Stimulated activated CD8-positive, alpha-beta memory T cell treated with anti-CD3 and anti-CD28 coated beads, Interleukin-7, amount 100 ng/mL, for 48 hours (primary cell): ENCODE results near the gene BANP.
A peak's percentile ranks its signal among the peaks of the same experiment; 100 is the strongest.
"Not testable (repeated sequence)": the region's sequence is repeated elsewhere in the genome, so short reads cannot be mapped to it uniquely, and the experiment has no call there.

Source experiments
- DNase-seq, 2 donors: peaks; one replicate each; pipeline ENCODE4 v3.0.0-alpha.2; 2020; ENCODE audit warnings: low read depth in 1 of 2; ENCODE audit errors: extremely low read depth in 1 of 2

BANP gene

DNA sequence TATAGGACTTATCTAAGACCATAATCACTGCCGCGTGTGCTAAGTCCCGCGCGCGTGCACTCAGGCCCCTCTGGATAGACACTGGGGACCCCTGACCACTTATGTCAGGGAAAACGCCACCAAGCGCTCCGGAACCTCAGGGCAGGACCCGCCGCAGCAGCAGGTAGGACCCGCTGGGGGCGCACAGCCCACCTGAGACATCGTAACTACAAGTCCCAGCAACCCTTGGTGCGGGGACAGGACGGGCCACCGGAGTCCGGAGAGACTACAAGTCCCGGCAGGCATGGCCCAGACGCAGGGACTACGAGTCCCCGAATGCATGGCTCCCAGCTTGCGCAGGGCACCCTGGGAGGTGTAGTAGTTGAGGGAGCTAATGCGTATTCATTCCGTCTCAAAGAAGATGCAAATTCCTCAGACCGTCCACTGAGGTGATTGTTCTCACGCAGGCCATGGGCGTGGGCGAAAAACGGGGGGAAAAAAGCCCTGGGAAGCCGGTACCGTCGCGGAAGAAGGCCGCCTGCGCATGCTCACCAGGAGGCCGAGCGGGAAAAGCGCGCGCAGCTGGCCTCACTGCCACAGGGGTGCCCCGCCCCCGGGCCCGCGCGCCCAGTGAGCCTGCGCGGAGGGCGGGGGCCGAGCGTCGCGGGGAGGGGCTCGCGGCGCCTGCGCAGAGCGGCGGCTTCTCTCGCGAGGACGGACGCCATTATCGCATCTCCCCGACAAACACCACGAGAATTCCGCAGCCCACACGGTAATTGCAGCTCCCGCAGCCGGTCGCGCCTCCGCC is at the start of gene BANP:
BANP (plus strand) TSS at position 670 of the 787 bp plus-strand sequence. CDS start 23,682 bp downstream, outside the sequence.
- peak; percentile 93 to 99 for DNase-seq

DNA sequence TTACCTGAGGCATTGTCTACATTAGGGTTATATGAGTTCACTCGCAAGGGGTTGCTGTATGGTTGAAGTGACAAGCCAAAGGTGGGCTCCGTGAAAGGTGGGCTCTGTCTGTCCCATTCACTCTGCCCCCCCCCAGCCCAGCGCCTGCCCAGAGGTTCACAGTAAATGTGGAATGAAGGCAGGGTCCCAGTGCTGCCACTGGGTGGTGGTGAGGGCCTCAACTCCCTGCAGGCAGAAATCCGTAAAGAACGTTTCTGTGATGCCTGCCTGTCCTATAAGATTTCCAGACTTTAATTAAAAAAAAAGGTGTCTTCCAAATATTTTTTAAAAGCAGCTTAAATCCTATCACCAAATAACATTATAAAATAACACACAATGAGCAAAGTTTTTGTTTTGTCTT is 46.3 kb upstream of the BANP start:
- not testable (repeated sequence) for DNase-seq

DNA sequence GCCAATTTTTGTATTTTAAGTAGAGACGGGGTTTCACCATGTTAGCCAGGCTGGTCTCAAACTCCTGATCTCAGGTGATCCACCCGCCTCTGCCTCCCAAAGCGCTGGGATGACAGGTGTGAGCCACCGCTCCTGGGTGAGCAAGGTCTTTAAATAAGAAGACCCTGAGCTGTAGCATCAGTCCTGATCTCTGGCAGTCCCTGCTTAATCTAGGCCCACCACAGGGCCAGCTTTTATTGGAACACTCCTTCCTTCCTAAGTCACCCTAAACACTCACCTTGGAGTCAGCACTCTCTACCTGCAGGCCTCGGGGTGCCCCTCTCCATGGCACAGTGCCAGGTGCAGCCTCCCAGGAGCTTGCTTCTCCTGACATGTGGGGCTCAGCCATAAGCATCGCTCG is 45.7 kb upstream of the BANP start:
- DNase-seq = not testable (repeated sequence)

- not testable (repeated sequence) for DNase-seq
These were observed 43.1 kb upstream of the BANP start for GRCh38 chr16:87908101-87908500.

DNA sequence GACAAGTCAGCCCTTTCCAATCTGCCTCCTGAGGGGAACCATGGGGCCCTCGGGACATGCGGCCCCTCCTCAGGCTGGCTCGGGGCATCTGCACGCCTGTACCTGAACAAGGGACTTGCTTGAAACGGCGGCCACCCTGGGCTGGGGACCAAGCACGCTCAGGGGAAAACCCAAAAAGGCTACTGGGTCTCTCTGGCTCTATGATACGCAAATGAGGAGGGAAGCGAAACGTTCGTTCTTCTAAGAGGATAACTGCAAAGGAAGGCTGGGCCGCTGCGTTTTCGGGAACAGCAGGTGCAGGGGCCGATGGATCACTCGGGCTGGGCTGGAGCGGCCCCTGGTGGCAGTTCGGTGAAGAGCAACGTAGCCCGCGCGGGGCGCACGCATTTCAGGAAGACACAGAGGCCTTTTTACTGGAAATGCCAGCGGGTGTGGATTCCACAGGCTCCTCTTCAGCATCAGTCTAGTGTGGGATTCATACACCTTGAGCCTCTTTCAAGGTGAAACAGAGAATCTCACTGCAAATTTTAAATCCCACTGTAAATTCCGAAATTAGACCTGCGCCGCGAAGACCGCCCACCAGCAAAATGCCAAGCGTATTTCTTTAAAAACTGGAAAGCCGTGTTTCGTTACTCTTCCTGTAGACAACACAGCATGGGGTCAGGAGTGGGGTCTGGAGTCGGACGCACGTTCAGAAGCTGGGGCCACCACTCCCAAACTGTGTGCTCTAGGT is 41.9 kb upstream of the BANP start:
- peak; percentile 73 to 74 for DNase-seq

GRCh38 chr16:87911106-87911763 is 40.0 kb upstream of the BANP start:
- not testable (repeated sequence) for DNase-seq

GRCh38 chr16:87912691-87913090 is 38.5 kb upstream of the BANP start:
- not testable (repeated sequence) for DNase-seq

DNA sequence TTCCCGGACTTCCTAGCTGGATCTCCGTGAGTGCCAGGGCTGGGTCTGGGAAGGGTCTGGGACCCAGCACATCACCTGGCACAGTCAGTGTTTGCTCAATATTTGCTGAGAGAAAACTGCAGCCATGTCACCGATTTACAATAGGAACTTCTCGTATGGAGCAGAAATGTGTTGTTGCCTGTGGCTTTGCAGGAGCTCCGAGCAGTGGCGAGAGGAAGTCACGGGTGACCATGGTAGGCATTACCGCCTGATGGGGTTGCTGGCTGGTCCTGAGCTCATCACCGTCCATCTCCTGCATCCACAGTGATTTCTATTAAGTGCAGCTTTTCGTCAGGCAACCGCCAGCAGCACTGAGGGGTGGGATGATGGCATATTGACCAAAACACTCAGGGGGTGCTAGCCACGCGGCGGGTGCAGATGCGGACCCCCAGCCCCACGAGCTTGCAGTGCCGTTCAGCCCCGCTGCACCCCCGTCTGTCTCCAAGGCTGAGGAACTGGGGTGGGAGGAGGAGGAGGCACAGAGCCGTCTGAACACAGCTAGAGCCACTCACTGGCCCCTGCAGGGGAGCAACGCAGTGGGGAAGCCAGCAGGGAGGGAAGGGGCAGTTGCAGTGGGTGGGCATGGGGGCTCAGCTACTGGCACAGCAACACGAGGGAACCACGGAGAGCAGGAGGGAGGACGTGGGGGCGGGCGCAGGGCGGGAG is 37.1 kb upstream of the BANP start:
- not testable (repeated sequence) for DNase-seq

GRCh38 chr16:87914812-87915211 is 36.4 kb upstream of the BANP start:
- no peak for DNase-seq

- no peak for DNase-seq
These were observed 33.7 kb upstream of the BANP start for GRCh38 chr16:87917503-87917902.

DNA sequence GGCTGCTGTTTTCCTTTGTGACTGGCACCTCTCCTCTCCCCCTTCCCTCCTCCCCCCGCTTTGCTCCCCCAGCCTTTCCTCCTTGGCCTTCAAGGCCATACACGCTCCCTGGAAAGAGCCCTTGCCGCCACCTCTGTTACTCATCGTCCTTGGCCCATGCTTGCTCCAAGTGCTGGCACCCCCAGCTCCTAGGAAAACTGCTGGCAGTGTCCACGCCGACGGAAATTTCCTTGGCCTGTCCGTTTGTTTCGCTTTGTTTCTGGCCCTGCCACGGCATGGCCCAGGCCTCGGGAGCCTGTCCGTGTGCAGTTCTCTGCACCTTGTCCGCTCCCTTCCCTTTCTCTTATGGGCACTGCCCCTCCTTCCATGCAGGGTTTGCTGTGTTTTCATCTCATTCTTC is 32.9 kb upstream of the BANP start:
- no peak for DNase-seq

DNA sequence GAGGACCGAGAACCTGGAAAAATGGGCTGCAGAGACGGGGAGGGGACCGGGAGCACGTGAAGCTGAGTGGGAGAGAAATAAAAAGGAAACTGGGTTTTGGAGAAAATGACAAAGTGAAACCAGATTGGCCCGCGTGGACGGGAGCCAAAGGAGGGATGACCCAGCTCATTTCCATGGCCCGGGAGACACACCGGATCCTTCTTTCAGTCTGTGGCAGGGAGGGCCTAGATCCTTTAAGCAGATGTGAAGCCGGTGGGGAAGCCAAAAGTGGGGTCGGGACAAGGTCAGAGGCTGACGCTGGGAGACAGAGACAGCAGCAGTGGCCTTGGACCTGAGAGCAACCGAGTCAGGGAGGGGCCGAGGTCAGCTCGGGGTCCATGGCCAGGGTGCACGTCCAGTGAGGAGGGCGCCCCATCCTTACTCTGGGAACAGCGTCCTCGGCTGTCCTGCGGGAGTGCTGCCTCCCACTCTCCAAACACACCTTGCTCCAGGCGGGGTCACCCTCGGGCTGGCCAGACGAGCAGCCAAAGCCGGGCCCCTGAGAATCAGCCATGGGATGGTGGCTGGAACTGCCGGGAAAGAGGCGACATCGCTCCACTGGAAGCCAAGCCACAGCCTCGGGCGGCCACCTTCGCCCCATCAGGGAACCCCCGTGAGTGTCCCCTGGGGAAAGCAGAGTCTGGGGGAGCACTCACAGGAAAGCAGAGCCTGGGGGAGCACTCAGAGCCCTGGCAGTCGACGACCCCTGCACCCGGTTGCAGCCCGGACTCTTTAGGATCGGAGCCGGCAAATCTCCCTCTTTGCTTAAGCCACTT is 32.2 kb upstream of the BANP start:
- no peak for DNase-seq

DNA sequence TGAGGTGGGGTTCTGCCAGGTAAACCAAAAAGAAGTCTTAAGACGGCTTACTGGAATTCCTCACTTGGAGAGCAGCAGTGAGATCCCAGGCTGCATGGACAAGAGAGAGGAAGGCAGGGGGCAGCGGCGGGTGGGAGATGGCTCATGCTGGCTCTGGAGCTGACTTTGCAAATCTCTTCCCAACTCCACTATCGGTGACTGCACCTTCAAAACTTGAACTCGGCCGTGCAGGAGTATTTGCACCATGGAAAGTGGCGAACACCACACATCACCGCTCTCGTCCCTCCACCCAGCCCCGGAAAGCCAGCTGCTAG is 31.6 kb upstream of the BANP start:
- no peak for DNase-seq

DNA sequence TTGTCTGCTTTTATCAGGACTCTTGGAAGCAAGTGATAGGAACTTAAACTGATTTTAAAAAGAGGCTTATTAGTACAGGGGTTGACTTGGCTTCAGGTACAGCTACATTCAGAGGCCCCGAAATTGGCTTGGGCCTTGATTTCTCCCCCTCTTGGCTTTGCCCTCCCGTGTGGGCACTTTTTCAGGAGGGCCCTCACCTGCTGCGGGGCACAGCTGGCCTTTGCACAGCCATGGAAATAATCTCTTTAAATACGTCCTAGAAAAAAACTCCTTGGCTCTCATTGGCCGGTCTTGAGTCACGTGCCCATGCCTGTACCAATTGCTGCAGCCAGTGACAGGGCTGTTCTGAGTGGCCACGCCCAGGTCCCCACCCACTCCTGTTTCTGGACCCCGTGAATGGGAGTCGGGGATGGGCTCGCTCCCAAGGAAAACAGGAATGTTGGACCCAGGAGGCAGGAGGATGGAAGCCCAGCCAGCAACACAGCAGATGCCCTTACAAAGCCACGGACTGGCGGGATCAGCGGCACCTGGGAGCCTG is 29.9 kb upstream of the BANP start:
- DNase-seq = no peak

DNA sequence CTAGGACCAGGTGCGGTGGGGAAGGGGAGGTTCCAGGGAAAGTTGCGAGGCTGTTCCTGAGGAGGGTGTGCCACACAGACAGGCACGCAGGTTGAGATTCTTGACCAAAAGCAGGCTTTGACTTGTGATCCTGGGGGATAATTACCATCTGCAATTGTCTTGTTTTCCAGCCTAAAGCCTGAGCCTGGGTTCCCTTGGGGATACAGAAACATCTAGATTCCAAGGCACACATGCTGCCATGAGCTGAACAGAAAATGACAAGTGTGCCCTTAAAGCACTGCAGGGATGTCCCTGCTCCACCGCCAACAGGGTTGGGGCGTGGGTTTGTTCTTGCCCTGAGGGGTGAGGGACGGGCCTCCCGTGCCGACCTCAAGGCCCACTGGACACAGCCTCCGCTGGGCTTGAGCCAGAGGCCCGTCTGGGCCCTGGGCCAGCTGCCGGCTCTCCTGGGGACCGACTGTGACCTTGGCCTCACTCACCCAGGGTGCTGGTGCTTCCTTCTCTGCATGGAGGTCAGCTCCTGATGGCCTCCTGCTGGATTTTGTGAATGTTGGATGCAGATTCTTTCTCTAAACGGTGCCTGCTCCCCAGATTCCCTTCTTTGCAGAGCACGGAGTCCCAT is 28.9 kb upstream of the BANP start:
- no peak for DNase-seq

DNA sequence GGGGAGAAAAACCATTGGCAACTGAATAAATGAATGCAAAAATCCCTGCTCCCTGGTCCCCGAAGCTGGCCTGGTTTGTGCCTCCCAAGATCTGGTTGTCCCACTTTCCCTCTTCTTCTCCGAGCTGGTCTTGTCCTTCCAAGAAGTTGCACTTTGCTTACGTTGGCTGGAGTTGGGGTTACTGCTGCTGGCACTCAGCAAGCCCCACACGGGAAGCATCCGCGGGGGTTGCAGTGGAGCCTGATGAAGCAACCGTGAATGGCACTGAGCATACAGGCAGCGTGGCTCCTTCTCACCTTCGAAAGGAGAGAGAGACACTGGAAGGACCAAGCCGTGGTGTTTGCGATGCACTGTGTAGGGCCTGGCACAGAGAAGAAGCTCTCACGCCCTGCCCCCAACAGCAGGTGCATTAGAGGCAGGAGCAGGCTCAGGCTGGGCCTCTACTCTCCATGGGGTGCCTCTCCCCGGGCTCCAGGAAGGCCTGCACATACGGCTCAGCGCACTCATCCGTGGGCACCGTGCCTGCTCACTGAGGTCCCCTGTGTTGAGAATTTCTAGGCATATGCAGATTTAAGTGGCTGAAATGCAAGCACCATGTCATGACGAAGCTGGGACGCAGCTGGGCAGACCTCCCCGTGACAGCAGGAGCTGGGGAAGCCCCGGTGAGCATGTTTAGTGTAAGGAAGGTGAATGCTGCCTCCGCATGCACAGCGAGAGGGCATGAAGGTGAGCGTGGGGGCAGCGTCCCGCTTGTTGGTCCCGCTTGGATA is 27.0 kb upstream of the BANP start:
- DNase-seq = no peak

- no peak for DNase-seq
These were observed 26.2 kb upstream of the BANP start for GRCh38 chr16:87924811-87925670.
